Measurements from ENCODE around the gene CRYAB.

CRYAB gene

DNA sequence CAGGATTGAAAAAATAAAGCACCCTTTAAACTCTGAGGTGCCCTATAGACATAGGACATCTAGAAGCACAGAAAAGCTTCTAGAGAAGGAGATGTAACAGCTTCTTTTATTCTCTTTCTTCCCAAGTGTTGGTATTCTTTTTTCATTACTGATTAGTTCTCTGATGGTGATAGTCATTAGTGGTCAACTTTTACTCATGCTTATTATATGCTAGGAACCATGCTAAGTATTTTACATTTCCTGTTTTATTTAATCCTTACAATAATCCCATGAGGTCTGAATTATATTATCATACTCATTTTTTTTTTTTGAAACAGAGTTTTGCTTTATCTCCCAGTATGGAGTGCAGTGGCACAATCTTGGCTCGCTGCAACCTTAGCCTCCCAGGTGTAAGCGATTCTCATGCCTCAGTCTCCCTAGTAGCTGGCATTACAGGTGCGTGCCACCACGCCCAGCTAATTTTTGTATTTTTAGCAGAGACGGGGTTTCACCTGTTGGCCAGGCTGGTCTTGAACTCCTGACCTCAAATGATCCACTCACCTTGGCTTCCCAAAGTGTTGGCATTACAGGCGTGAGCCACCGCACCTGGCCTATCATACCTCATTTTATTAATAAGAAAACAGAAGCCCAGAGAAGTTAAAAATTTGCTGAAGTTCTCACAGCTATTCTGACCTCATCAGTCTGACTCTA lies 10.1 kb upstream of the CRYAB start:
- no peaks in the 10 kb centered on the region for H3K36me3 ChIP-seq (ENCODE audit: control insufficient read depth, insufficient read depth, low read length)
- H4K8ac ChIP-seq (ENCODE audit: low read depth, low read length) = no peak overlapping the region
- no peak overlapping the region for H3K18ac ChIP-seq (ENCODE audit: low read length)
- no peak overlapping the region for H3K4ac ChIP-seq (ENCODE audit: low read depth, low read length)
- no peak for DNase-seq
- H3K27ac ChIP-seq (ENCODE audit: low read depth, low read length) = no peak overlapping the region
- no peak overlapping the region for H3K23ac ChIP-seq (ENCODE audit: low read length)
- H3K79me2 ChIP-seq (ENCODE audit: control insufficient read depth, insufficient read depth, low read length) = no peaks in the 10 kb centered on the region
- no CpG with 5 or more reads among the region's 7 CpGs for WGBS (ENCODE audit: extremely low coverage, insufficient coverage, low lambda C conversion rate)
- no peak overlapping the region for H2AK5ac ChIP-seq (ENCODE audit: low read length)
- H4K5ac ChIP-seq (ENCODE audit: low read length) = no peak overlapping the region
- H3K4me2 ChIP-seq (ENCODE audit: low read length) = no peak overlapping the region
- H3K56ac ChIP-seq (ENCODE audit: low read length) = no peak overlapping the region
- H2BK15ac ChIP-seq (replicated peaks; ENCODE audit: low read depth) = no peak overlapping the region
- no peaks in the 10 kb centered on the region for H3K79me1 ChIP-seq (ENCODE audit: low read length)
- H3K4me1 ChIP-seq (ENCODE audit: control insufficient read depth, low read depth, low read length) = peaks cover 2% of the 10 kb centered on the region
- H3K27me3 ChIP-seq (ENCODE audit: insufficient read depth, low read length, poor library complexity) = no peaks in the 10 kb centered on the region
- no peak overlapping the region for H2BK120ac ChIP-seq (ENCODE audit: low read depth, low read length)
- H3K4me3 ChIP-seq (ENCODE audit: low read length) = no peak overlapping the region
- no peak overlapping the region for H2BK5ac ChIP-seq (ENCODE audit: low read length)
- H3K9ac ChIP-seq (ENCODE audit: low read length) = no peak overlapping the region

DNA sequence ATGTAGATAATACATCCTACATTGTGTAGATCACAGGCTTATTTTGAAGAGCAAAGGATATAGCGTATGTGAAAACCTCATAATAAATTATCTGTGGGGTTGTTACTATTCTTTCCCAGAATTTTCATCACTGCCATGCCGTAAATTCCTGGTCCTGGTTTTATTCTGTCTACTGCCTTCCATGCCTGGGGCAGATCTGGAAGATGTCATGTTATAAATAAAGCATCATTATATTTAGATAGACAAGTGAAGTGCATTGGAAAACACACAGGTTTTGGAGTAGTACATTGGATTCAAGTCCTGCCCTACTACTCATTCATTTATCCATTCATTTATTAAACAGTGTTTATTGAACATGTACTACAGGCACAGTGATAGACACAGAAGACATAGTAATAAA lies 9.3 kb upstream of the CRYAB start:
- Histone ChIP-seq H2AK5ac (ENCODE audit: low read length) (no peak overlapping the region), H2BK5ac (ENCODE audit: low read length) (no peak overlapping the region), H3K4me1 (ENCODE audit: control insufficient read depth, low read depth, low read length) (no peaks in the 10 kb centered on the region), H3K18ac (ENCODE audit: low read length) (no peak overlapping the region), H3K79me2 (ENCODE audit: control insufficient read depth, insufficient read depth, low read length) (no peaks in the 10 kb centered on the region), H3K4ac (ENCODE audit: low read depth, low read length) (no peak overlapping the region), H3K23ac (ENCODE audit: low read length) (no peak overlapping the region), H4K8ac (ENCODE audit: low read depth, low read length) (no peak overlapping the region), H3K4me3 (ENCODE audit: low read length) (no peak overlapping the region), H3K56ac (ENCODE audit: low read length) (no peak overlapping the region), H2BK120ac (ENCODE audit: low read depth, low read length) (no peak overlapping the region), H2BK15ac (replicated peaks; ENCODE audit: low read depth) (no peak overlapping the region), H4K5ac (ENCODE audit: low read length) (no peak overlapping the region), H3K9ac (ENCODE audit: low read length) (no peak overlapping the region), H3K4me2 (ENCODE audit: low read length) (no peak overlapping the region), H3K79me1 (ENCODE audit: low read length) (no peaks in the 10 kb centered on the region), H3K27me3 (ENCODE audit: insufficient read depth, low read length, poor library complexity) (no peaks in the 10 kb centered on the region), H3K36me3 (ENCODE audit: control insufficient read depth, insufficient read depth, low read length) (no peaks in the 10 kb centered on the region), H3K27ac (ENCODE audit: low read depth, low read length) (no peak overlapping the region)
- no CpG with 5 or more reads among the region's 2 CpGs for WGBS (ENCODE audit: extremely low coverage, insufficient coverage, low lambda C conversion rate)
- no peak for DNase-seq

DNA sequence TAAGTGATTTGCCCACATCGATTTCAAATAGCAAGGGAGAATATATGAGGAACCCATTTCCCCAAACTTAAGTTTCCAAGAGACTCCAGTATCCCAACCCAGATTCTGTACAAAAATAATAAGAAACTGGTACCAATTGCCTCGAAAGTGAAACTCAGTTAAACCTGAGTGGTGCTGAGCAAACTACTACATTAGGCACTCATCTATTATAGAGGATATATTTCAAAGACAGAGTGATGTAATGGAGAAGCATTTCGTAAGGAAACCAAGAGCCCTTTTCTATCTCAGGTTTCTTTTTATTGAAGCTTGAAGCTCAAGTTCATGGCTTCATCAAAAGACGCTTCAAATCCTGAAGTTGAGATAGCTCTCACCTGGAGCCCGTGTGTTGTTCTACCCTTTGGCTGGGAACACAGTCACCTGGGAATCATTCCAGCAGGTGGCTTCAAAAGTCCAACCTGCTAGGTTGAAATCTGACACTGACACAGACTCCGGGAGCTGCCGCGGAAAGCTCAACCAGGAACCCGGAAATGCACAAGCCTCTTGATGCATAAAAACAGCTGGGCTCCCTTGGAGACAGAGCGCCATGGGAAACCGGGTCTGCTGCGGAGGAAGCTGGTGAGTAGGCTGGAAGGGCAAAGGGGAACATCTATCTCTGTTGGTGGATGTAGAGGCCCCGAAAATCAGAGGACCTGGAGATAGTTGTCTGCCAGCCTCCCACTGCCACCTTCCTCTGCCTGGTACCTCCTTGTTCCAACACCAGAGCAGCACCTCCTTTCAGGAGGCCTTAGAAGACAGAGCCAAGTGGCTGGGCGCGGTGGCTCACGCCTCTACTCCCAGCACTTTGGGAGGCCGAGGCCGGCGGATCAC lies 7.1 kb upstream of the CRYAB start, which contains the start of gene C11orf52:
TSS of gene C11orf52 (plus strand) at position 524 of the 867 bp plus-strand sequence. CDS start at position 584, 60 bp downstream.
- Histone ChIP-seq H3K56ac (ENCODE audit: low read length) (peak within 1 kb of the TSS; percentile 44), H2BK15ac (replicated peaks; ENCODE audit: low read depth) (no peak within 1 kb of the TSS), H3K23ac (ENCODE audit: low read length) (no peak within 1 kb of the TSS), H2BK120ac (ENCODE audit: low read depth, low read length) (no peak within 1 kb of the TSS), H3K4me3 (ENCODE audit: low read length) (no peak within 1 kb of the TSS), H2AK5ac (ENCODE audit: low read length) (no peak within 1 kb of the TSS), H3K36me3 (ENCODE audit: control insufficient read depth, insufficient read depth, low read length) (no peaks in the 10 kb centered on the region), H2BK5ac (ENCODE audit: low read length) (no peak within 1 kb of the TSS), H3K4me2 (ENCODE audit: low read length) (peak within 1 kb of the TSS; percentile 10), H3K18ac (ENCODE audit: low read length) (no peak within 1 kb of the TSS), H3K27ac (ENCODE audit: low read depth, low read length) (peak within 1 kb of the TSS; percentile 49), H4K5ac (ENCODE audit: low read length) (peak within 1 kb of the TSS; percentile 50), H3K4ac (ENCODE audit: low read depth, low read length) (no peak within 1 kb of the TSS), H3K9ac (ENCODE audit: low read length) (peak within 1 kb of the TSS; percentile 20), H3K4me1 (ENCODE audit: control insufficient read depth, low read depth, low read length) (no peaks in the 10 kb centered on the region), H3K79me2 (ENCODE audit: control insufficient read depth, insufficient read depth, low read length) (no peaks in the 10 kb centered on the region), H3K27me3 (ENCODE audit: insufficient read depth, low read length, poor library complexity) (no peaks in the 10 kb centered on the region), H3K79me1 (ENCODE audit: low read length) (no peaks in the 10 kb centered on the region), H4K8ac (ENCODE audit: low read depth, low read length) (no peak within 1 kb of the TSS)
- peak; percentile 93 for DNase-seq
- no CpG with 5 or more reads among the region's 19 CpGs for WGBS (ENCODE audit: extremely low coverage, insufficient coverage, low lambda C conversion rate)

DNA sequence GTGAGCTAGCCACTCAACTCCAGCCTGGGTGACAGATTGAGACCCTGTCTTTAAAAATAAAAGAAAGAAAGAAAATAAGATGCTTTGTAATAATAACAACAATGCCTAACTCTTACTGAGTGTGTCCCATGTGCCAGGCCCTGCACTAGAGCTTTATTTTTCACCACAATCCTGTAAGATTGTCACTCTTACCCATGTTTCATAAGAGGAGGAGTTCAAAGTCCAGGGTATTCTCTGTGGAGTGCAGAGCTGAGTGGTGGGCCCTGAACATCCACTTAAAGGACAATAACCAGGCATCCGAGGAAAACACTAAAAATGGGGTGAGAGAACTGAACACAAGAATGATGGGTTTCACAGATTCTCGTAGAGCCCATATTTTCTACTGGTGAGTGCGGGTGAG lies 6.2 kb upstream of the CRYAB start:
- Histone ChIP-seq H3K56ac (ENCODE audit: low read length) (no peak overlapping the region), H3K27ac (ENCODE audit: low read depth, low read length) (no peak overlapping the region), H2BK5ac (ENCODE audit: low read length) (no peak overlapping the region), H4K8ac (ENCODE audit: low read depth, low read length) (no peak overlapping the region), H2BK120ac (ENCODE audit: low read depth, low read length) (no peak overlapping the region), H2BK15ac (replicated peaks; ENCODE audit: low read depth) (no peak overlapping the region), H3K4me1 (ENCODE audit: control insufficient read depth, low read depth, low read length) (no peaks in the 10 kb centered on the region), H3K27me3 (ENCODE audit: insufficient read depth, low read length, poor library complexity) (no peaks in the 10 kb centered on the region), H3K4me2 (ENCODE audit: low read length) (no peak overlapping the region), H3K23ac (ENCODE audit: low read length) (no peak overlapping the region), H3K9ac (ENCODE audit: low read length) (no peak overlapping the region), H3K79me1 (ENCODE audit: low read length) (no peaks in the 10 kb centered on the region), H3K36me3 (ENCODE audit: control insufficient read depth, insufficient read depth, low read length) (no peaks in the 10 kb centered on the region), H3K18ac (ENCODE audit: low read length) (no peak overlapping the region), H3K4me3 (ENCODE audit: low read length) (no peak overlapping the region), H3K4ac (ENCODE audit: low read depth, low read length) (no peak overlapping the region), H2AK5ac (ENCODE audit: low read length) (no peak overlapping the region), H3K79me2 (ENCODE audit: control insufficient read depth, insufficient read depth, low read length) (no peaks in the 10 kb centered on the region), H4K5ac (ENCODE audit: low read length) (no peak overlapping the region)
- DNase-seq = no peak
- WGBS (ENCODE audit: extremely low coverage, insufficient coverage, low lambda C conversion rate) = no CpG with 5 or more reads among the region's 3 CpGs

DNA sequence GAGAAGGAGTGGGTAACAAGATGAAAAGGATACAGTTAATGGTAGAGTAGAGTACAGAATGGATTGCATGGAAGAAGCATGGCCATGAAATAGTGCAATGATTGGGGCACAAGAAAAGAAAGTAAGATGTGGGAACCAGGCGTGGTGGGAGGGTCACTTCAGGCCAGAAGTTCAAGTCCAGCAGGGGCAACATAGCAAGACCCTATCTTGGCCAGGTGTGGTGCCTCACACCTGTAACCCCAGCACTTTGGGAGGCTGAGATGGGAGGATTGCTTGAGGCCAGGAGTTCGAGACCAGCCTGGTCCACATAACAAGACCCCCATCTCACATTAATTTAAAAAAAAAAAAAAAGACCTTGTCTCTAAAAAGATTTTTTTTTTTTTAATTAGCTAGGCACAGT lies 5.7 kb upstream of the CRYAB start:
- Histone ChIP-seq H2BK5ac (ENCODE audit: low read length) (no peak overlapping the region), H3K18ac (ENCODE audit: low read length) (no peak overlapping the region), H4K8ac (ENCODE audit: low read depth, low read length) (no peak overlapping the region), H3K23ac (ENCODE audit: low read length) (no peak overlapping the region), H3K36me3 (ENCODE audit: control insufficient read depth, insufficient read depth, low read length) (no peaks in the 10 kb centered on the region), H2BK120ac (ENCODE audit: low read depth, low read length) (no peak overlapping the region), H3K4me2 (ENCODE audit: low read length) (no peak overlapping the region), H3K4me3 (ENCODE audit: low read length) (no peak overlapping the region), H3K27me3 (ENCODE audit: insufficient read depth, low read length, poor library complexity) (no peaks in the 10 kb centered on the region), H3K4ac (ENCODE audit: low read depth, low read length) (no peak overlapping the region), H3K27ac (ENCODE audit: low read depth, low read length) (no peak overlapping the region), H3K4me1 (ENCODE audit: control insufficient read depth, low read depth, low read length) (peaks cover under 1% of the 10 kb centered on the region), H4K5ac (ENCODE audit: low read length) (no peak overlapping the region), H3K56ac (ENCODE audit: low read length) (no peak overlapping the region), H3K79me1 (ENCODE audit: low read length) (no peaks in the 10 kb centered on the region), H3K79me2 (ENCODE audit: control insufficient read depth, insufficient read depth, low read length) (no peaks in the 10 kb centered on the region), H2AK5ac (ENCODE audit: low read length) (no peak overlapping the region), H3K9ac (ENCODE audit: low read length) (no peak overlapping the region), H2BK15ac (replicated peaks; ENCODE audit: low read depth) (no peak overlapping the region)
- no peak for DNase-seq
- WGBS (ENCODE audit: extremely low coverage, insufficient coverage, low lambda C conversion rate) = no CpG with 5 or more reads among the region's 2 CpGs
